ENCODE measurements around the gene RASA4.
"Not testable (repeated sequence)": the region's sequence is repeated elsewhere in the genome, so short reads cannot be mapped to it uniquely, and the experiment has no call there.

RASA4 gene

GRCh38 chr7:102606848-102607247 is 9.7 kb downstream of the RASA4 start:
- DNase-seq (ENCODE audit: low spot score) = not testable (repeated sequence)

- DNase-seq (ENCODE audit: low spot score) = not testable (repeated sequence)
Observed at GRCh38 chr7:102604431-102605145, 12.0 kb downstream of the RASA4 start.

GRCh38 chr7:102602317-102602716 is 14.2 kb downstream of the RASA4 start:
- DNase-seq (ENCODE audit: low spot score) = not testable (repeated sequence)

DNA sequence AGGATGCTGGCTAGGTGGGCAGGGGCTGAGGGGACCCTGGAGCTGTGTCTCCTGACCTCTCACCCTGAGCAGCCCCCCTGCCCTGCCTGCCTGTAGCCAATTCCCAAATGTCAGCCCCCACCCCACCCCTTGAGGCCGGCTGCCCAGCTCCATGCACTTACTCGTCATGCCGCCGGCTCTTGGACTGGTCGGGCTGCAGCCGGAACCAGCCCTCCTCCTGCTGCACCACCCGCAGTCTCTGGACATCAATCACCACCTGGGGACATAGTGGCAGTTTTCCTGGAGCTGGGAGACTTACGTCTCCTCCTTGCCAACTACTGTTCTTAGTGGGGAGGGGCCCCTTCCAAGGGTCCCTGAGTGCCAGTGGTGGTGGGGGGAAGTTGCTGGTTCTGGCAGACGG is 16.9 kb downstream of the RASA4 start:
- not testable (repeated sequence) for DNase-seq (ENCODE audit: low spot score)

DNA sequence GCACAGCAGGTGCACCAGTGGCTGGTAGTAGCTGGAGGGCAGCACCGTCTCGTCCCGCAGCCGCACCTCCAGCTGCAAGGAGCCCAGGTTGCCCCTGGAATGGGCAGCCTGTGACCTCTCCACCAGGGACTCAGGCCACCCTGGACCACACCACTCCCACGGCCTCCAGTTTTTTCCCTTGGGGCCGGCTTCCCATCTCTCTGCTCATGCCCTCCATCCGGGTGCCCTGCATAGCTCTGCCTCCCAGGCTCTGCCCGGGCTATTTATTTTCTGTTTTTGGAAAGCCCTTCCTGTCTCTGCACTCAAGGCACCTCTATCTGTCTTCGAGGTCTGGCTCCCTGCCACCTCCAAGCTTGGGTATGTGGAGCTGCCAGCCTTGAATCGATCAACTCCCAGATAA is 20.5 kb downstream of the RASA4 start:
- not testable (repeated sequence) for DNase-seq (ENCODE audit: low spot score)

DNA sequence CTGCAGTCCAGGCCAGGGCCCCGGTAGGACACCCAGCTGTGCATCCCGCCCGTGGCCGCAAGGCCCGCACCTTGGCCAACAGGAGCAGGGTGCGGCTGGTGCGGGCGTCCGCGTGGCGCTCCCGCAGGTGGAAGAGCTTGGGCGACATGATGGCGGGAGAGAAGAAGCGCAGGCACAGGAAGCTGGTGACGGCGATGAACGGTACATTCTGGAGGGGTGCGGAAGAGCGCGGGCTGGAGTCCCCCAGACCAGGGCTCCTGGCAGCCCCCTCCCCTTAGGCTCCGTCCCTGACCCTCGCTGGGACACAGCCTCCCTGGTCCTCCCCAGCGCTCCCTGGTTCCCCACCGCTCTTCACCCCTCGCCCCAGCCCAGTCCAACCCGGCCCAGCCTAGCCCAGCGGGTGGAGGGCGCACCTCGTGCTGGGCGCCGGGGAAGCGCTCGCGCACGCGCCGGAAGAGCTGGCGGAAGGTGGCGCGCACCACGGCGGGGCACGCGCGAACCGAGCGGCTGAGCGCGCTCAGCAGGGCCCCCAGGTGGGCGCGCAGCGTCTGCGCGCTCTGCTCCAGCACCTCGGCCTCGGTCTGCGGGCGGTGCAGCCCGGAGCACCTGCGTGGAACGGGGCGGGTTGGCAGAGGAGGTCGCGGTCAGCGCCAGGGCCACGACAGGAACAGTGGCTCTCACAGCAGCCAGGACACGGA is 22.8 kb downstream of the RASA4 start:
- DNase-seq (ENCODE audit: low spot score) = not testable (repeated sequence)

GRCh38 chr7:102592477-102593019 is 24.0 kb downstream of the RASA4 start:
- not testable (repeated sequence) for DNase-seq (ENCODE audit: low spot score)

- not testable (repeated sequence) for DNase-seq (ENCODE audit: low spot score)
Observed at GRCh38 chr7:102589857-102590256, 26.7 kb downstream of the RASA4 start.

- not testable (repeated sequence) for DNase-seq (ENCODE audit: low spot score)
Observed at GRCh38 chr7:102583495-102583894, 33.1 kb downstream of the RASA4 start.

- not testable (repeated sequence) for DNase-seq (ENCODE audit: low spot score)
Observed at GRCh38 chr7:102581722-102582121, 34.8 kb downstream of the RASA4 start.

DNA sequence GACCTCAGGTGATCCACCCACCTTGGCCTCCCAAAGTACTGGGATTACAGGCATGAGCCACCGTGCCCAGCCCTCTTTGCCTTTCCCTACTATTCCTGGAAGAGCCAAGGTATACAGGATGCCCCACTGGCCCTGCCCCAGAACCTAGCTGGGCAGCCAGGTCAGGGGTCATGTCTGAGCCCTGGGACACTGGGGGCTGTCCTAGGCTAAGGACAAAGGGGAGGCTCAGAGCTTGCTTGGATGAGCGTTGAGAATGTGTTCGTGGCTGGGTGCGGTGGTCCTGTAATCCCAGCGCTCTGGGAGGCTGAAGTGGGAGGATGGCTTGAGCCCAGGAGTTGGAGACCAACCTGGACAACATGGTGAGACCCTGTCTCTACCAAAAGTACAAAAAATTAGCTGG is 38.1 kb downstream of the RASA4 start:
- not testable (repeated sequence) for DNase-seq (ENCODE audit: low spot score)

GRCh38 chr7:102577315-102578240 is 39.0 kb downstream of the RASA4 start:
- DNase-seq (ENCODE audit: low spot score) = not testable (repeated sequence)

GRCh38 chr7:102576363-102576762 is 40.2 kb downstream of the RASA4 start:
- not testable (repeated sequence) for DNase-seq (ENCODE audit: low spot score)

DNA sequence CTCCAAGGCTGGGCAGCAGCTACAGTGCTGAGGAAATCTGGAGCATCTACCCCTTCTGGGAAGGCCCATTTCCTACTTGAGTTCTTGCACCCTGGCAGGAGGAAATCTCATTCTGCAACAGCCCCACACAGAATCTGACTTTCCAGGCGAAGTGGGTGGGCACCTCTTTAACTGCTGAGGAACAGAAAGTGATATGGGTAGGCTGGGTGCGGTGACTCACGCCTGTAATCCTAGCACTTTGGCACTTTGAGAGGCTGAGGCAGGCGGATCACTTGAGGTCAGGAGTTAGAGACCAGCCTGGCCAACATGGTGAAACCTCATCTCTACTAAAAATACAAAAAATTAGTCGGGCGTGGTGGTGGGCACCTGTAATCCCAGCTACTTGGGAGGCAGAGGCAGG is 41.9 kb downstream of the RASA4 start:
- not testable (repeated sequence) for DNase-seq (ENCODE audit: low spot score)

- not testable (repeated sequence) for DNase-seq (ENCODE audit: low spot score)
Observed at GRCh38 chr7:102572261-102573239, 44.0 kb downstream of the RASA4 start, which contains the start of gene POLR2J3. POLR2J3 (minus strand) TSS chr7:102572583; CDS start chr7:102572521, 62 bp downstream.

DNA sequence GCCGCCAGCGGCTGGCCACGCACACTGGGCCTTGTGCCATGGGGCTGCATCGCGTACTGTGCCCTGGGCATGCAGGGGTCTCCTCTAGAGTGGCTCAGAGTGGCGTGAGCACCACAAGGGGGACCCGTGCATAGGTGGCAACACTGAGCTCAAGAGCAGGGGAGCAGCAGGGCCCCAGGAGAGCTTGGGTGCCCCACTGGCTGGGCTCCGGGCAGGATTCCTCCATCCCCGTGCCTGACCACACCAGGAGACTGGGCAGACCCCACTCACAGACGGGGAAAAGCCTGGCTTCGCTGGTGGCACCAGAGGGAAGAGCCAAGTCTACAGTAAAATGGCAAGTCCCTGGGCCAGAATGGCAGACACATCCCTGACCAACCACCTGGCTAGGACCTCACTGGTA is 47.9 kb downstream of the RASA4 start:
- DNase-seq (ENCODE audit: low spot score) = not testable (repeated sequence)

DNA sequence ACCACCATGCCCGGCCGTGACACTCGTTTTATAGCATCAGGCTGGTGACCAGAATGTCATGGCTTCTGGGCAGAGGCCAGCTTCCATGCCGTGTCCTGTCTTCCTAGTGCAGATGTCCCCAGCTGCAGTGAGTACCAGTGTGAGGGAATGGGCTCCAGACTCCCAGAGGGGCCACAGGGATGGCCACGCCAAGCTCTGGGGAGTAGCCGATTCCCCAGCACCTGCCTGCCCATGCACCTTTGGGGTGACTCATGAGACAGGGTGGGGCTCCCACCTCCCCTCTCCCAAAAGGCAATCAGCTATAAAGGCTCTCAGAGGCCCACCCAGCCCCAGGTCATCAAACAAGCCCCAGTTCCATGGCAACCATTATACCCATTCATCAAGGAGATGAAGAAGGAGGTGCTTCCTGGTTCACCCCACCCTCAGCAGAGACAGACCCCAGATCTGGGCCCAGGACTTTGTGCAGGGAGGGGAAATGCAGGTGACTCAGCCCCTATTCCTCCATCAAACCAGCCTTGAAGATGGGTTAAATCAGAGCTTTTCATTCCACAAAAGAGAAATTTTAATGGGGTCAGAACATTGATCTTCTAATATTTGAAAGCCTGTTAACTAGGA is 65.6 kb downstream of the RASA4 start, which contains the start of gene SPDYE2:
TSS of gene SPDYE2 (plus strand) at position 419 of the 615 bp plus-strand sequence. CDS start 2,030 bp downstream, outside the sequence.
- not testable (repeated sequence) for DNase-seq (ENCODE audit: low spot score)

DNA sequence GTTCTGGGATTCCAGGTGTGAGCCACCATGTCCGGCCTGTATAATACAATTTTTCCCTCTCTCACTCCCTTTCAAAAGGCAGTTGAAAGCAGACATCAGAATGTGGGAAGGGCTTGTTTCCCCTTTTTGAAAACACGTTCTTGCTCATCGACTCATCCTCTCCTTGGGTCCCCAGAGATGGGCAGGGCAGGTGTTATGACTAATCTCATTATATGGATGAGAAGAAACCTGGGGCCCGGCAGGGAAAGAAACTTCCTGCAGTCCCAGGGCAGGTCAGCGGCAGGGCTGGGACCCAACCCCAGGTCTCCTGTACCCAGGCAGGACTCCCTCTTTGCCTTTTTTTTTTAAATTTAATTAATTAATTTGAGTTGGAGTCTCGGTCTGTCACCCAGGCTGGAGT is 70.2 kb downstream of the RASA4 start:
- DNase-seq (ENCODE audit: low spot score) = not testable (repeated sequence)

DNA sequence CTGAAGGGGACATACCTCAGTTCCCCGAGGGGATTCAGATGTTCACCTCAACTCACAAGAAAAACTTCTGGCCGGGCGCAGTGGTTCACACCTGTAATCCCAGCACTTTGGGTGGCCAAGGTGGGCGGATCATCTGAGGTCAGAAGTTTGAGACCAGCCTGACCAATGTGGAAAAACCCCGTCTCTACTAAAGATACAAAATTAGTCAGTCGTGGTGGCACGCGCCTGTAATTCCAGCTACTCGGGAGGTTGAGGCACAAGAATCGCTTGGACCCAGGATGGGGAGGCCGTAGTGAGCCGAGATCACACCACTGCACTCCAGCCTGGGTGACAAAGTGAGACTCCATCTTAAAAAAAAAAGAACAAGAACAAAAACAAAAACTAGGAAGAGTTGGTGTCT is 71.3 kb downstream of the RASA4 start:
- DNase-seq (ENCODE audit: low spot score) = not testable (repeated sequence)

DNA sequence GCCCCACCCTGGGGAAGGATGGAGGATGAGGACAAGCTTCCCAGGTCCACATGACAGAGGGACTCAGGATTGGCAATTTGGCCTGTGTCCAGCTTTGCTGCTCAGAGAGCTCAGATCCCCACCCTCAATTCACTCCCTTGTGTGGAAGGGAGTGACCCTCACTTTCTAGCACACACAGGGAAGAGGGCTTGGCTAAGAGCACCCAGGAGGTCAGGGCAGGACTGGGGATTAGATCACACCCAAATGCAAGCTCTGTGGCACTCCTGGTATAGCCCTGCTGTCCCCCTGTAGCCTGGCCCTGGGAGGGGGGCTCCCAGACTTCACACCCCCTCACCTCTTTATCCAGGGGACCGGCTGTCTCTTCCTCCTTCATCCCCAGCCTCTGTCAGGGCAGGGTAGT is 72.2 kb downstream of the RASA4 start:
- DNase-seq (ENCODE audit: low spot score) = not testable (repeated sequence)

All from AG08395 (cell line).